IPS-NIHi7 (cell line): ENCODE data around the gene GBP7.
"Not testable (repeated sequence)": the region's sequence is repeated elsewhere in the genome, so short reads cannot be mapped to it uniquely, and the experiment has no call there.

ENCODE experiments used
- DNase-seq: peaks from one replicate; pipeline ENCODE4 v3.0.0; 2012; ENCODE audit warnings: mixed read lengths; ENCODE audit errors: extremely low spot score

Gene GBP7, protein sequence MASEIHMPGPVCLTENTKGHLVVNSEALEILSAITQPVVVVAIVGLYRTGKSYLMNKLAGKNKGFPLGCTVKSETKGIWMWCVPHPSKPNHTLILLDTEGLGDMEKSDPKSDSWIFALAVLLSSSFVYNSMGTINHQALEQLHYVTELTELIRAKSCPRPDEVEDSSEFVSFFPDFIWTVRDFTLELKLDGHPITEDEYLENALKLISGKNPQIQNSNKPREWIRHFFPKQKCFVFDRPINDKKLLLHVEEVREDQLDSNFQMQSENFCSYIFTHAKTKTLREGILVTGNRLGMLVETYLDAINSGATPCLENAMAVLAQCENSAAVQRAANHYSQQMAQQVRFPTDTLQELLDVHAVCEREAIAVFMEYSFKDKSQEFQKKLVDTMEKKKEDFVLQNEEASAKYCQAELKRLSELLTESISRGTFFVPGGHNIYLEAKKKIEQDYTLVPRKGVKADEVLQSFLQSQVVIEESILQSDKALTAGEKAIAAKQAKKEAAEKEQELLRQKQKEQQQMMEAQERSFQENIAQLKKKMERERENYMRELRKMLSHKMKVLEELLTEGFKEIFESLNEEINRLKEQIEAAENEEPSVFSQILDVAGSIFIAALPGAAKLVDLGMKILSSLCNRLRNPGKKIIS

DNA sequence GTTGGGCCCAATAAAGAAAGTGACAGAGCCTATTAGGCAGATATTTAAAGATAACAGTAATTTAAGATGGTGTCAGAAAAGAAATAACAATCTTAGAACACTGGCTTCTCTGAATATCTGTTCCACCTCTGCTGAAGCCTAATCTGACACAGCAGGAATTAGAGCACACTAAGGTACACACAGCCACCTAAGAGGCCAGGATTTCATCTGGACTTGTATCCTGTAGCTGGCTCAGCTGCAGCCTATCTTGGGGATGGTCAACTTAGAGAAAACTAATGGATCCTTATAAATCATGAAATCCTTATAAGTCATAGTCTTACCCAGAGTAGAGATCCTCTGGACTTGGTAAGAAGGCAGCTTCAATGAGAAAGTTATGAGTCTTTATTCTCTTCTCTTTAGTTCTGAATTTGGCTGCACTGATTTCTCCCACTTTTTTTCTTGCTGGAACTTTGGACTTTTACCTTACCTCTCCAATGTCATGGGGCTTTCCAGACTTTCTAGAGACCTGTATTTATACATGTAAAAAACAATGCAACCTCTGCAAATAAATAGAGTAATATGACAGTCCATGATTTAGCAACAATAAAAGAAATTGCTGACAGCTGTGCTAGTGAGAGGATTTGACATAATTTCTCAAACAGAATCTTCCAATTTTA, at the start of gene GBP7:
Gene GBP7 (minus strand): TSS at position 403 of the 656 bp plus-strand sequence. CDS start 4,068 bp downstream, outside the sequence.
- no peak for DNase-seq

DNA sequence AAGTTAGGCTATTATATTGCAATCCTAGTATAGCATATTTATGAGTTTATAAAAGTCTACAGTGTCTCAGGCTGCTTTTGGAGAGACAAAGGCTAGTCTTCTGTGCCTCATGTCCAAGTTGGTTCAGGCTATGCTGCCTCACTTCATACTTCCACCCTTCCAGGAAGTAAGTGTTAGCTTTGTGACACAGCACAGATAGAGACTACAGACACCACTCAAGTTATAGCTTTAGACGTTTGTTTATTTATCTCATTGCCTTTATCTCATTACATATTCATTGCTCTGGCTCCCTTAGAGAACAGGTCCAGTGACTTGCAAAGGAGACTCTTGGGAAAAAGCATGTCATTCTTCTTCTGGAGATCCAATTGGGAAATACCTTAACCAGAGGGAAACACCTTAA, 45.5 kb upstream of the GBP7 start:
- no peak for DNase-seq

DNA sequence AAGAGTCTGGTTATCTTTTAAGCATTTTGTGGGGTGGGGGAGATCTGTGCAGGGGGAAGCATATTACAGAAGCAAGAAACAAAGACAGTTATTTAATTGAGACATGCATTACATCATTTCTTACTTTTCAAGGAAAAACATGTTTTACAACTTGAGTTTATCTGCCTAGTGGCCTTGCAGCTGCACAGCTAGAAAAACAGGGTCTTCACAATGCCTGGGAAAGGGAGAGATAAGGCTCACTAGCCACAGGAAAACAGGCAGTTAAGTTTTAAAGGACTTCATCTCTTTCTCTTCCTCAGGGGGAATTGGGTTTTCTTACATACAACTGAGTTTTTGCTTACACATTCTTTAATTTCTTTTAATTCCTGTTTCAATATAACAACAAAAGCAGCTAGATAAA, 44.0 kb upstream of the GBP7 start:
- not testable (repeated sequence) for DNase-seq

DNA sequence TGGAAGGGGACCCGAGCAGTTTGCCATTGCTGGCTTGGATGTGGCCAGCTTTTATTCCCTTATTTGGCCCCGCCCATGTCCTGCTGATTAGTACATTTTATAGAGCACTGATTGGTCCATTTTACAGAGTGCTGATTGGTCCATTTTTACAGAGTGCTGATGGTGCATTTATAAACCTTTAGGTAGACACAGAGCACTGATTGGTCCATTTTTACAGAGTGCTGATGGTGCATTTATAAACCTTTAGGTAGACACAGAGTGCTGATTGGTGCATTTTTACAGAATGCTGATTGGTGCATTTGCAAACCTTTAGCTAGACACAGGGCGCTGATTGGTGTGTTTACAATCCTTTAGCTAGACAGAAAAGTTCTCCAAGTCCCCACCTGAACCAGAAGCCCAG, 43.1 kb upstream of the GBP7 start:
- DNase-seq = not testable (repeated sequence)

DNA sequence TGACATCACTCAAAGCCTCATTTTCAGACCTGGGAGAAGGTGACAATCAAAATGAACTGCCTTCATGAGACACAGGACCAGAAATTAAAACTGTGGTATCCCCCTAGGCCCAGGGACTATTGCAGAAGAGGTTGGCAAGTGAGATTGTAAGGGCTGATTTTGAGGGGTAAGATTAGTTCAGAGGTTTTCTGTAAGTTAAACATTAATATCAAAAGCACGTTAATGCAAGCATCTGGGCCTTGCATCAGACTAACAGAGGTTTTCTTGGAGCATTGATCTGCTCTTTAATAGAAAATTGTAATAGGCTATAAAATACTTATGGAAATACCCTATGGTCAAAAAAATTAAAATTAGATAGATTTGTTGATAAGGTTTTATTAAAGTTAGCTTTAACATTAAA, 37.5 kb upstream of the GBP7 start:
- no peak for DNase-seq

DNA sequence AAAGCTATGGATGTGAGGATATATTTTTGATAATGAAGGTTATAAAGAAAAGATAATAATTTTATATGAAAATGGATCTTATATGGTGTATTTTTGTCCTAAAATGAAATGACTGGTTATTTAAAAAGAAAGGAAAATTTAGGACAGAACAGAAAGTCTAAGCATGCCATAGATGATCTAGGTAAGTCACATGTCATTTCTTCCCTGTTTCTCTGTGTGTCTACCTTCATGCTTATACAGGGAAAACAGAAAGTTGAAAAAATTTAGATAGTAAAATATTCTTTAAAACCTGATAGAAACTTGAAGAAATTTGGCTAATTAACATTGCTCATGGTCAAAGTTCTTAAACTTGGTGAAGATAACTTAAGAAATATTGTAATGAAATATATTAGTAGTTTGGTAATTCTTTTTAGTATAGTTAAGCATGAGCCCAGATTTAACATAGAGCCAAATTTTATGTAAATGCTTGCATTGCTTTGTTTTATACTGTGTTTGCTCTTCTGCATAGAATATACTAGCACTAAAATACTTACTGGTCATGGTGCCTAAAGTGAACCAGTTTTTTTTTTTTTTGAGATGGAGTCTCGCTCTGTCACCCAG, 35.3 kb upstream of the GBP7 start:
- no peak for DNase-seq

DNA sequence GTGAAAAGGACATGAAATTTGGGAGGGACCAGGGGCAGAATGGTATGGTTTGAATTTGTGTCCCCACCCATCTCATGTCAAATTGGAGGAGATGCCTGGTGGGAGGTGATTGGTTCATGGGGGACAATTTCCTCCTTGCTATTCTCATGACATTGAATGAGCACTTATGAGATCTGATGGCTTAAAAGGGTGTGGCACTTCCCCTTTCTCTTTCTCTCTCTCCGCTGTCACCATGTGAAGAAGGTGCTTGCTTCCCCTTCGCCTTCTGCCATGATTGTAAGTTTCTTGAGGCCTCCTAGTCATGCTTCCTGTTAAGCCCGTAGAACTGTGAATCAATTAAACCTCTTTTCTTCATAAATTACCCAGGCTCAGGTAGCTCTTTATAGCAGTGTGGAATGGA, 30.6 kb upstream of the GBP7 start:
- no peak for DNase-seq

DNA sequence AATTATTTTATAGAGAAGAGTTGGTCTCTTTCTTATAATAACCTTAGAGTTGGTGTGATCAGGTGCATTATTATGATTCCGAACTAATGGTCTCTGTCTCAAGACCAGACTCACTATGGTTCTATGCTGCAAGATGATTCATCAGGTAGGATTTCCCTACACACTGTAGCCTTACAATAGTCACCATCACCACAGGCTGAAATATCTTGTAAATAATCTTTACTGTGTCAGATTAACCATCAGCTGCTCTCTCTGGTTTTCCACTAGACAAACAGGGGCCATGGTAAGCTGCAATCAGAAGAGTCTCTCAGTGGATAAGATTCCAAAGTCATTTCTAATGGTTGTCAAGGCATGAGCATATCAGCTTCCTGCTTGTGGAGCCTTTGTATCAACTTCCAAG, 27.4 kb upstream of the GBP7 start:
- no peak for DNase-seq

DNA sequence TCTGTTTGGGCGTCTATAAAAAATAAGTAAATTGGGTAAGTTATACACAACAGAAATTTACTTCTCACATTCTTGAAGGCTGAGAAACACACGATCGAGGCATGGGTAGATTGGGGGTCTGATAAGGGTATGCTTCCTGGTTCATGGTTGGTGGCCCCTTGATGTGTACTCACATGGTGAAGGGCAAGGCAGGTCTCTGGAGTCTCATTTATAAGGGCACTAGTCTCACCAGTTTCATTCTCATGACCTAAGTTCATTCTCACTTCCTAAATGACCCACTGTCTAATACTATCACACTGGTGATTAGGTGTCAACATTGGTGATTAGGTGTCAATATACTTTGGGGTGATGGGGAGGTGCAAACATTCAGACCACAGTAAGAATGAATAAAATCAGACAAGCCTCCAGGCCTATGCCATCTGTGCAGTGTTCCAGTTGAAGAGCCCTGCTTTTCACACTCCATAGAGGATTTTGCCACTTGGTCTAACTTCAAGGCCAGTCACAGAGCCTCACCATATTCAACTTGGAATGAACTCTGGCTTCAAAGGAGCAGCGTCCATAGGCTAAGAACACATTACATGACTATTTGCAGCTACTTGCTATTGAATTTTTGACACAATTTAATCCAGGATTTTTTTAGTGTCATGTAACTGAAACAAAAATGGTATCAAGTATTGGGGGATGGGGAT, 25.4 kb upstream of the GBP7 start:
- DNase-seq = no peak

DNA sequence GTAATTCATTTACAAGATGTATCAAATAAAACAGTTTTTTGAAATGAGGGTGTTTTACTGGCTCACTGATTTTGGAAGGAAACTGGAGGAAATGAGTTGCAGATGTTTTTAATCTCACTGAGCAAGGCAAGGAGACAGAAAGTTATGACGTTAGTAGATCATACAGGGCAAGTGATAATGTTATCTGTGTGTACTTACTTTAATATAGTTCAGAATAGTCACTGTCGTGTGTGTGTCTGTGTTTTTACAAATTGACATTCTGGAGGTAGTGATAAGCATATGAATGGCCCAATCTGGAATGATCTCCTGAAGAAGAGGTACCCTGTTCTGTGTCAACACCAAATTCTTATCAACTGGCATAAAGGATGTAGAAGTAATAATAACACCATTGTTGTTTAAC, 24.9 kb upstream of the GBP7 start:
- no peak for DNase-seq

DNA sequence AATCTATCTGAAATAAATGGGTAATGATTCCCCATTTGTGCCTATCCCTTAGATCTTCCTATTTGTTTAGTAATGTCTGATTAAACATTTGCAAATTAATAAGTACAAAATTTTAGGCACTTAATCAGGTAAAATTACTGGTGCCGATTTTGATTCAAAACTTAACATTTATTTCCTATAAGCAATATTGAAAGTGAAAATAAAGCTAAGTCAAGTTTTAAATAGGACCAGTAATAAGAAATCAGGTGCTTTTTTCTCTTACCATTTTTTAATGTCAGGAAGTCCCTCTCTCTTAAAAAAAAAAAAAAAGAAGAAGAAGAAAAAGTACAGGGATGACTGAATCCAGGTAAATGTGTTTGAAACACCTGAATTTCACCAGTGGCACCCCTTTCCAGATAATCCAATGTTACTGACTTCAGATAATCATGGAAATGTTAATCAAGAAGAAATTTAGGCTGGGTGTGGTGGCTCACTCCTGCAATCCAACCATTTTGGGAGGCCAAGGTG, 23.8 kb upstream of the GBP7 start:
- DNase-seq = no peak

DNA sequence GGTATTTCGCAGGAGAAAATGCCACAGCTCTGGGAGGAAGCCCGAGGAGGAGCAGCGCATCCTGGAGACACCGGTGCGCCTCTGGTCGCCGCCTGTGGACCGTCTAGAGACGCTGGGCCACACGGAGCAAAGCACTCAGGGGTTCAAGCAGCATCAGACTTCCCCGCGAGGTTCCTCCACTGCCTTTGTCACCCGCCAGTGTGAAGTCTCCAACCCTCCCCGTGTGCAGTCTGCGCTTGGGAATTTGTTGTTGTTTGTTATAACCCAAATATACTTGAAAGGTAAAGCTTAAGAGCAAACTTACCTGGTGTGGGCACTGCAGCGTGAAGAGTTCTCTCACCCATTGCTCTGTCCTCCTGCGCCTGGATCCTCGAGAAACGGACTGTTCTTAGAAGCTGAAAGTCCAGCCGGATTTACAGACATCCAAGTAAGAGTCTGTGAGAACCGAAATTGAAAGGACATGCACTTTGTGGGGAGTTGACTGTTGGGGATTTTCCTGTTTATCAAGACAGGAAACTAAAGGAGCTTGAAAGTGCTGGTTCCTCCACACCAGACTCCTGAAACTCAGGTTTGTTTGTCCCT, 22.8 kb upstream of the GBP7 start, which contains the start of gene GBP4:
Gene GBP4 (minus strand): TSS at position 452 of the 582 bp plus-strand sequence. CDS start 108 bp downstream, at position 344.
- peak; percentile 25 for DNase-seq

DNA sequence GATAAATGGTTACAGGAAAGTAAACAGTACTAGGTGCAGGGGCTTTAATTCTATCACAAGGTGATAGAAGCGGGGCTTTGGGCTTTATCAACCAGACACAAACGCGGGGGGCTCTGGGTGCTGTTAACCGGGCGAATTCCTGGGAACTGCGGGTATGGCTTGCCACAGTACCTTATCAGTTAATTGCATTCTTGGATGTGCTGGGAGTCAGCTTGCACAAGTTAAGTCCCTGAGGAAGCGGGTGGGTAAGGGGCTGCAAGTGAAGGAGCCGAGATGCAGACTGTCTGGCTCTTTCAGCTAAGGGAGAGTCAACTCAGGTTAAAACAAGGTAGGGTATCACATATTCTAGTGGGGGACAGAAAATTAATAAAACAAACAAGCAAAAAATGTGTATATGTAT, 22.3 kb upstream of the GBP7 start:
- no peak for DNase-seq

DNA sequence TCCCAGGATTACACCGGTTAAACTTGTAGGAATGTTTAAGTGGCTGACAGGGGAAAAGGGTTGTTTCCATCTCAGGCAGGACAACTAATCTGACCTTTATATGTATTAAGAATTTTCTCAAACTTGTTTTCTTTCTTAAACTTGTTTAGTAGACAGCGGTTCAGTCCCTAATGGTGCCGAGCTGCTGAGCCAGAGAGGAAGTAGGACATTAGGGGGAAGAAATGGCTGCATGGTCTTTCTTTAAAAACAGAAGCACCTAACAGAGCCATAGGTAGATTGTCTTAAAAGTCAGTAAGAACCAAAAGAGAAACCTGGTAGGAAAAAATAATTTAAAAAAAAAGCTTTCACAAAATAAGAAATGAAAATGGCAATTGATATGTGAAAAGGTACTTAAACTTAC, 19.7 kb upstream of the GBP7 start:
- no peak for DNase-seq

DNA sequence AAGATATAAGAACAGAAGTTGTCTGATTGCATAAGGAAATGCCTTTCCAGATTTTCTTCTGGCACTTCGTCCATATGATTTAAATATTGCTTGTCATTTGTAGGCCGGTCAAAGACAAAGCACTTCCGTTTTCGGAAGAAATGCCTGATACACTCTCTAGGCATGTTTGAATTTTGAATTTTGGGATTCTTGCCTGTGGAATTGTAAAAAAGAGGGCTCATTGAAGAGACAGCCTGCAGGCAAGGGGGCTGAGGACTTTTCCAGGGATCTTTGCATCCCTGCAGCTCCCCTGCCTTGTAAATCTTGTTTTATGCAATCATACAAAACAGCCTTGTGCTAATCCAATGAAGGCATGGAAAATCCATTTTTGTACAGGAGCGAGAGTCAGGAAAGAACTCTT, 15.5 kb upstream of the GBP7 start:
- no peak for DNase-seq

DNA sequence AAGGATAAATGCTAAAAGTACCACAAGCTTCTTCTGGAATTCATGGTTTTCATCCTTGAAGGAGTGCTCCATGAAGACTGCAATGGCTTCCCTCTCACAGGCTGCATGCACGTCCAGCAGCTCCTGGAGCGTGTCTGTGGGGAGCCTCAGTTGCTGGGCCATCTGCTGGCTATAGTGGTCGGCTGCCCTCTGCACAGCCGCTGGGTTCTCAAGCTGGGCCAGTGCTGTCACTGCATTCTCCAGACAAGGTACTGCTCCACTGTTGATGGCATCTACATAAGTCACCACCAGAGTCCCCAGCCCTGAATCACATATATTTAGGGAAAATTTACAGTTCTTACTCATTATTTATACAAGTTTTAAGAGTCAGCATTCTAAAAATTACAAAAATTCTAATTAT, 14.2 kb upstream of the GBP7 start:
- DNase-seq = no peak

DNA sequence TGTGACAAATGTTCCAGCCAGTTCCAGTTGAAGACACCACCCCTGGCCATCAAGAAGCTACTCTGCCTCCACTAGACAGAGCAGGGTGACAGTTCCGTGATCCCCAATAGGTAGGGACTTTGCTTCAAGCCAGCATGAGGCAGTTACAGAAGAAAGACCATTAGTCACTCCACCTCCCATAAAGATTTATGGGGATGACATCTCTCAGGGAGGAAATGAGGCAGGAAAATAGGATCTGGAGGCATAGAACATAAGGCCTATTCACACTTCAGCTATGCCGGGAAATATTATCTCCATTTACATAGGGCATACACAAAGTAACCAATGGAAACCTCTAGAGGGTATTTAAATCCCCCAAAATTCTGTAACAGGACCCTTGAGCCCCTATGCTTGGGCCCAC, 3.5 kb upstream of the GBP7 start:
- DNase-seq = no peak

DNA sequence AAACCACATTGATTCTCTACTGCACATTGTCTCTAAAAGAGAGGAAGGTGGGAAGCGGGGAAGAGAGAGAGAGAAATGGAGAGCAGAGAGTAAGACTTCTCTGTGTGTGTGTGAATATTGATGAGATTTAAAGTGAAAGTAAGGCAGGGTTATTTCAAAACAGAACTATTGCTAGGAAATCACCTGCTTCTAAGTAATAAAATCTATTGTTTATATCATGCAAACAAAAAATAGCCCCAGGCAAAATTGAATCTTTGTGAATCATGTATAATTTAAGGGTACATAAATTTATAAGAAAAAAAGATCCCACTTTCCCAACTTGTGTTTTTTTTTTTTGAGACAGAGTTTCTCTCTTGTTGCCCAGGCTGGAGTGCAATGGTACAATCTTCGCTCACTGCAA, 1.2 kb upstream of the GBP7 start:
- DNase-seq = no peak

DNA sequence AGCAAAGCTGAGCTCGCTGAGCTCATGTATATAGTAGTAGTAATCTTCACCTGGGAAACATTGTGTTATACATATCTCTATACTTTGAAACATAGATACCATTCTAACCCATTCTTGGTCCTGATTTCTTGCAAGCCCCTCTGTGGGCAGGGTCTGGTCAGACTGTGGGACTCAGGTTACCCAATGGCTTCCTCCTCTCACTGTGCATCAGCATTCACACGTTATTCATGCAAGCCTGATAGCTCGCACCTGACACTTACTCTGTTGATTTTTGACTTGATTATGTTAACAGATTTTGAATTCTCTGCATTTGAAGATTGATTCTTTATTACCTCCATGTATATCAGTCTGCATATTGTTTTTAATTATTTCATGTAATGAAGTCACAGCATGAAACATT, 1.3 kb downstream of the GBP7 start:
- DNase-seq = no peak

DNA sequence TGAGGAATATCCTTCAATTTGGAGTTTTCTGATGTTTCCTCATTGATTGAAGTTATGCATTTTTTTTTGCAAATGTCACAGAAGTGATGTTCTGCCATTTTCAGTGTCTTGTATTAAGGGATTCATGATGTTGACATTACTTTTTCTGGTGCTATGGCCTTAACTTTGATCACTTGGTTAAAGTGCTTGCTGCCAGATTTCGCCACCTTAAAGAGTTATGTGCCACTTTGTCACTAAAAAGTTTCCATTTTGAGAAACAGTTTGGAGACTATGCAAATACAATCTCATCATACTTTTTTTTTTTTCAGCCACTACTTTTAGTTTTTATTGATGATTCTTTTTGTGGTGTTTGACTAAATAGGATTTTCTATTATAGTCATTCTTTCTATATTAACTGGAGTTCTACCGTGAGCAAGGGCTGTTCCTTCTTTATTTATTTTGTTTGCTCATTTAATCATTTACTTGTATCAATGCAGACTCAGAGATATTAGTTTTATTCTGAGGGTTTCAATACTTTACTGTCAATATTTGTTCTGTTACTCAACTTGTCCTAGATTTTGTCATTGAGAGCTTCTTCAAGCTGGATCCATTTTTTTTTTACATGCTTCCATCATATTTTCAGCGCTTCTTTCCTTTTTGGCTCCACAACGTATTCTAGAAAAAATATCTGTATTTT, 3.2 kb downstream of the GBP7 start:
- no peak for DNase-seq

DNA sequence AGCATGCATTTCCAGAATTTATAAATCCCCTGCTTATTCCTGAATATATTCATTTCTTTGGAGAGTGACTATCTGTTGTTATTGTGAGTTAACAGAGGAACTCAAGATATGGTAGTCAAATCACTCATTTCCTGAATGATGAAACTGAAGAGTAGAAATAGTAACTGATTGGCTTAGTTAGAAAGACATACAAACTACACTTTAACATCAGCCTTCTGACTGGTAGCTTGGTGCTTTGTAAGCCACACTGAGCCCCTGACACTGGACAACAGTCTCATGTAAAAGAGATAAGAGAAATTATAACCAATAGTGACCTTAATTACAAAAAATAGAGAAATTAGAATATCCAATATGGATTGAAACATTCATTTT, 4.8 kb downstream of the GBP7 start:
- no peak for DNase-seq
